Measurements from ENCODE around the gene EPDR1. TPM values are rescaled to one million over a fixed set of nuclear protein-coding genes. Genes with fewer than 3 reads are reported as not detected.

Gene EPDR1
- total RNA-seq, 1 experiment from 2014 or later, result 5.3 TPM

- Histone ChIP-seq H2AK5ac (ENCODE audit: insufficient read length, low read length) (no peak overlapping the region), H3K23ac (ENCODE audit: insufficient read length, low read depth, low read length) (no peak overlapping the region), H3K79me2 (ENCODE audit: insufficient read depth, low read length) (no peaks in the 10 kb centered on the region), H3K27ac (ENCODE audit: insufficient read length, low read depth, low read length) (no peak overlapping the region), H3K18ac (ENCODE audit: insufficient read length, low read depth, low read length) (no peak overlapping the region), H3K56ac (ENCODE audit: insufficient read length, low read depth, low read length) (no peak overlapping the region), H2BK15ac (ENCODE audit: low read depth, low read length) (no peak overlapping the region), H3K4me2 (ENCODE audit: insufficient read depth, insufficient read length, low read length) (no peak overlapping the region), H3K27me3 (ENCODE audit: insufficient read depth, low read length) (no peaks in the 10 kb centered on the region), H4K20me1 (ENCODE audit: control insufficient read depth, insufficient read depth, insufficient read length) (no peaks in the 10 kb centered on the region), H2BK12ac (ENCODE audit: insufficient read length, low read depth, low read length) (no peak overlapping the region), H3K14ac (ENCODE audit: insufficient read depth, low read length) (no peak overlapping the region), H3T11ph (ENCODE audit: low read length) (no peak overlapping the region), H2BK120ac (ENCODE audit: low read depth, low read length, poor library complexity, severe bottlenecking) (no peak overlapping the region), H4K91ac (ENCODE audit: insufficient read length, low read depth, low read length) (no peak overlapping the region), H2AFZ (ENCODE audit: low read length) (no peak overlapping the region), H2BK5ac (ENCODE audit: insufficient read length, low read length) (no peak overlapping the region), H4K5ac (ENCODE audit: insufficient read length, low read depth, low read length) (no peak overlapping the region), H4K8ac (replicated peaks; ENCODE audit: insufficient read length, low read depth, low read length) (no peak overlapping the region), H2BK20ac (ENCODE audit: low read depth, low read length, poor library complexity, severe bottlenecking) (no peak overlapping the region), H3K4ac (ENCODE audit: low read depth, low read length) (no peak overlapping the region), H3K9ac (ENCODE audit: extremely low read depth, insufficient read length, low read length) (no peak overlapping the region), H3K23me2 (ENCODE audit: insufficient read length, low read depth, low read length, poor library complexity, severe bottlenecking) (no peaks in the 10 kb centered on the region), H3K79me1 (ENCODE audit: insufficient read depth, low read depth, low read length, poor library complexity, severe bottlenecking) (no peaks in the 10 kb centered on the region), H3K4me1 (ENCODE audit: insufficient read depth, low read length) (no peaks in the 10 kb centered on the region), H3K9me3 (ENCODE audit: control insufficient read depth, low read depth, low read length) (no peaks in the 10 kb centered on the region)
- TF ChIP-seq CTCF (conservative IDR thresholded peaks at IDR 0.05), result no peak
- H3K4me3 Mint-ChIP-seq, result no peak overlapping the region
- H3K27ac Mint-ChIP-seq, result no peak overlapping the region
- WGBS (ENCODE audit: extremely low coverage, insufficient read length, low lambda C conversion rate), result no CpG with 5 or more reads among the region's 2 CpGs
- DNase-seq, result no peak
- H3K4me1 Mint-ChIP-seq, result peaks cover 0 to 5% of the 10 kb centered on the region in 2 experiments; a peak in 2 of 4 replicates
- peaks cover 8 to 11% of the 10 kb centered on the region in 2 experiments; a peak in 3 of 5 replicates for H3K9me3 Mint-ChIP-seq
- H3K27me3 Mint-ChIP-seq (ENCODE audit: low read depth), result peaks cover 11% of the 10 kb centered on the region
- 0 out of 7 replicates have a peak, but pooled peaks cover 0 to 4% (median 0%) of the 10 kb centered on the region in 3 experiments for H3K36me3 Mint-ChIP-seq (ENCODE audit: insufficient read depth in 1 of 3, low read depth in 3 of 3)
Observed at GRCh38 chr7:37993060-37993501, 72.6 kb downstream of the EPDR1 start.

Data from H9 (cell line).